Transverse colon (tissue), 4 donors: ENCODE results near the gene MTHFR. TPM values are rescaled to one million over a fixed set of nuclear protein-coding genes. Genes with fewer than 3 reads are reported as not detected.

Source experiments
- DNase-seq: peaks from one replicate; pipeline ENCODE4 v3.0.0-alpha.2; 2019
- H3K27ac ChIP-seq, 4 donors: fragments of 200-600 bp; sonication (generic); 2 replicates each; pipeline ENCODE4 v1.5.1; 2016 to 2018; ENCODE audit warnings: inconsistent platforms in 4 of 4
- H3K27me3 ChIP-seq: fragments of 200-600 bp; sonication (generic); 2 replicates; pipeline ENCODE4 v1.5.1; 2017; ENCODE audit warnings: inconsistent platforms
- H3K36me3 ChIP-seq, 4 donors: fragments of 200-600 bp; sonication (generic); 2 replicates each; pipeline ENCODE4 v1.5.1; 2017 to 2019; ENCODE audit warnings: inconsistent platforms in 4 of 4
- H3K4me1 ChIP-seq, 4 donors: fragments of 200-600 bp; sonication (generic); 2 replicates each; pipeline ENCODE4 v1.5.1; 2017 to 2020; ENCODE audit warnings: inconsistent platforms in 4 of 4
- H3K4me3 ChIP-seq, 4 donors: fragments of 200-600 bp; sonication (generic); 1 replicate in 1 of 4; 2 replicates in 3 of 4; pipeline versions ENCODE4 v1.5.1 to v1.6.1; 2017 to 2019; ENCODE audit warnings: inconsistent platforms in 4 of 4
- H3K9me3 ChIP-seq, 2 donors: fragments of 200-600 bp; sonication (generic); 2 replicates each; pipeline ENCODE4 v1.5.1; 2017 to 2019; ENCODE audit warnings: inconsistent platforms in 2 of 2
- CTCF ChIP-seq, 5 experiments: fragments of 200-600 bp in 3 of 5; fragments of 450-650 bp in 2 of 5; sonication (generic) in 3 of 5; IDR thresholded peaks; 1 replicate in 2 of 5; 2 replicates in 3 of 5; pipeline ENCODE4 v1.5.1; 2016 to 2017; ENCODE audit warnings: antibody characterized with exemption in 5 of 5, inconsistent platforms in 3 of 5, mild to moderate bottlenecking in 2 of 5, moderate library complexity in 1 of 5
- EP300 ChIP-seq: sonication (generic); formaldehyde crosslinking; IDR thresholded peaks from one replicate; pipeline ENCODE4 v1.6.1; 2017; ENCODE audit warnings: antibody characterized with exemption, low read depth
- POLR2A ChIP-seq: fragments of 450-650 bp; IDR thresholded peaks from one replicate; pipeline ENCODE4 v1.6.1; 2016; ENCODE audit warnings: antibody characterized with exemption, mild to moderate bottlenecking, moderate library complexity
- POLR2AphosphoS5 ChIP-seq, 3 donors: sonication (generic); formaldehyde crosslinking; IDR thresholded peaks; one replicate each; pipeline ENCODE4 v1.6.1; 2016; ENCODE audit warnings: antibody characterized with exemption in 3 of 3
- WGBS, 2 donors: methylation state at CpG; one replicate each; pipeline ENCODE4 v1.1.5; 2018; ENCODE audit warnings: low coverage in 1 of 2; 5-methylcytosine and 5-hydroxymethylcytosine counted together
- in situ Hi-C, 4 donors: fragments of 200-750 bp; cut with MboI; loops; one replicate each; pipeline versions ENCODE4 v1.15.0 to v1.15.1; 2017; ENCODE audit warnings: low sequenced_read_pairs in 3 of 4, low pct_ligation_motif_present in 1 of 4, low pct_unique_long_range_greater_than_20kb in 1 of 4
- intact Hi-C: fragments of 100-400 bp; cut with DNase I; formaldehyde crosslinking; loops from one replicate; pipeline ENCODE4 v1.15.1; 2023; ENCODE audit warnings: low total_unique reads
- total RNA-seq, 4 donors: library from RNA; depleted of rRNA; stranded (reverse); fragments of >200 nt; gene quantifications; one replicate each; pipeline ENCODE4 v1.1.0, GENCODE V29; 2016

MTHFR gene
- total RNA-seq, 4 donors from 2014 or later, result 42.8 to 141 (median 48.3) TPM

DNA sequence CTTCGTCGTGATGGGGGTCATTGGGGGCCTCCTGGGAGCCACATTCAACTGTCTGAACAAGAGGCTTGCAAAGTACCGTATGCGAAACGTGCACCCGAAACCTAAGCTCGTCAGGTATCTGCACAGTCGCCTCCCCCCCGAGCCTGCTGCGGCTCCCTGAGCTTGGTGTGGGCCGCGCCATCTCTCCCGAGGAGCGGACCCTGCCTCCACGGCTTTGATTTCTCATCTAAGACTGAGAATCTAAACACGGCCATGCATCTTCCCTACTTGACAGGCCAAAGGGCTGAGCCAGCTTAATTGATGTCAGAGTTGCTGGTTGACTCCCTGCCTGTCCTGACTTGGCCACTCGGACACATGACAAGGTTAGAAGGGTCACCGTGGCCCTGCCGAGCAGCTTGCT is 22.7 kb upstream of the MTHFR start:
- Histone ChIP-seq H3K27me3 (no peaks in the 10 kb centered on the region), H3K36me3 (peaks cover 0 to 65% (median 19%) of the 10 kb centered on the region in 4 donors)
- 93 to 100% methylated on average over 1 to 19 of the region's 19 CpGs for WGBS, 2 donors

DNA sequence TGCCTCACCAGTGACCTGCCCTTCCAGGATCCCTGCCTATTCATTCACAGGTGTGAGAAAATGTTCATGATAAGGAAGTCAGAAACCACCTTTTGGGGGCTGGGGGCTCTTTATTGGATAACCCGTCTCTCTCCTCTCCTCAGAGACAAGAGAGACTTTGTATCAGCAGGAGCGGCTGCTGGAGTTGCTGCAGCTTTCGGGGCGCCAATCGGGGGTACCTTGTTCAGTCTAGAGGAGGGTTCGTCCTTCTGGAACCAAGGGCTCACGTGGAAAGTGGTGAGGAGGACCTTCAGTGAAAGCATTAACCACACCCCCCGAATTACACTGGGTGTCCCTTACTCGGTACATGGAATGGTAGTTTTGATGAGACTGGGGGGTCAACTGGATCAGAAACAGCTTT is 21.2 kb upstream of the MTHFR start:
- in situ Hi-C loops, result loop anchor here in 3 of 4 donors (25.0 kb wide), 1 partner anchor 135 kb away; no protein-coding TSS in a partner anchor

More for the DNA sequence above, 22.7 kb upstream of the MTHFR start:
- no peaks in the 10 kb centered on the region for H3K4me1 ChIP-seq
- in situ Hi-C loops, result loop anchor here in 3 of 4 donors (25.0 kb wide), 1 partner anchor 134 kb away; no protein-coding TSS in a partner anchor
- no peak overlapping the region for H3K27ac ChIP-seq
- no peaks in the 10 kb centered on the region for H3K9me3 ChIP-seq
- no peak for TF ChIP-seq POLR2A
- TF ChIP-seq EP300, result no peak
- no peak for TF ChIP-seq POLR2AphosphoS5 (IDR thresholded peaks at IDR 0.05)
- TF ChIP-seq CTCF (IDR thresholded peaks at IDR 0.05), result no peak
- H3K4me3 ChIP-seq, result no peak overlapping the region
- no peak for DNase-seq
- intact Hi-C loops, result no loop called here

GRCh38 chr1:11825131-11825530 is 19.4 kb upstream of the MTHFR start:
- H3K4me3 ChIP-seq, result no peak overlapping the region
- DNase-seq, result no peak
- no peaks in the 10 kb centered on the region for H3K4me1 ChIP-seq
- peaks cover 0 to 48% (median 21%) of the 10 kb centered on the region in 4 donors for H3K36me3 ChIP-seq
- in situ Hi-C loops, result loop anchor here in 3 of 4 donors (25.0 kb wide), 1 partner anchor 137 kb away; no protein-coding TSS in a partner anchor
- no peak overlapping the region for H3K27ac ChIP-seq
- H3K27me3 ChIP-seq, result no peaks in the 10 kb centered on the region
- TF ChIP-seq EP300 (no peak), POLR2AphosphoS5 (IDR thresholded peaks at IDR 0.05) (no peak), CTCF (IDR thresholded peaks at IDR 0.05) (no peak)
- no peaks in the 10 kb centered on the region for H3K9me3 ChIP-seq
- 93 to 95% methylated on average over 5 to 7 of the region's 7 CpGs for WGBS, 2 donors
- intact Hi-C loops, result no loop called here

More for the DNA sequence above, 21.2 kb upstream of the MTHFR start:
- DNase-seq, result no peak
- Histone ChIP-seq H3K36me3 (peaks cover 0 to 60% (median 20%) of the 10 kb centered on the region in 4 donors), H3K4me3 (no peak overlapping the region), H3K27me3 (no peaks in the 10 kb centered on the region), H3K4me1 (no peaks in the 10 kb centered on the region), H3K27ac (no peak overlapping the region), H3K9me3 (no peaks in the 10 kb centered on the region)
- 91 to 100% methylated on average over 1 to 9 of the region's 9 CpGs for WGBS, 2 donors
- intact Hi-C loops, result no loop called here
- TF ChIP-seq CTCF (IDR thresholded peaks at IDR 0.05), result no peak
- no peak for TF ChIP-seq POLR2AphosphoS5 (IDR thresholded peaks at IDR 0.05)
- TF ChIP-seq POLR2A, result no peak
- TF ChIP-seq EP300, result no peak

- no peak for DNase-seq
- no peak overlapping the region for H3K4me3 ChIP-seq
- H3K27me3 ChIP-seq, result no peaks in the 10 kb centered on the region
- intact Hi-C loops, result no loop called here
- peaks cover 0 to 43% (median 18%) of the 10 kb centered on the region in 4 donors for H3K36me3 ChIP-seq
- in situ Hi-C loops, result no loop called here
- TF ChIP-seq EP300, result no peak
- no peak for TF ChIP-seq POLR2AphosphoS5 (IDR thresholded peaks at IDR 0.05)
- no peak for TF ChIP-seq POLR2A
- no peak for TF ChIP-seq CTCF (IDR thresholded peaks at IDR 0.05)
- no peak overlapping the region for H3K27ac ChIP-seq
- WGBS, 2 donors, result 89 to 95% methylated on average over 7 to 17 of the region's 17 CpGs
- no peaks in the 10 kb centered on the region for H3K4me1 ChIP-seq
- H3K9me3 ChIP-seq, result no peaks in the 10 kb centered on the region
Observed at GRCh38 chr1:11823366-11824137, 17.8 kb upstream of the MTHFR start.
